ENCODE data around the gene P4HA2. TPM values are rescaled to one million over a fixed set of nuclear protein-coding genes. Genes with fewer than 3 reads are reported as not detected.

The P4HA2 gene
- total and polyA plus RNA-seq, 2 of the 13 experiments (the other 11 are each of a cell fraction or from before 2014, with no cell fraction given), result 37.7 to 126 TPM

DNA sequence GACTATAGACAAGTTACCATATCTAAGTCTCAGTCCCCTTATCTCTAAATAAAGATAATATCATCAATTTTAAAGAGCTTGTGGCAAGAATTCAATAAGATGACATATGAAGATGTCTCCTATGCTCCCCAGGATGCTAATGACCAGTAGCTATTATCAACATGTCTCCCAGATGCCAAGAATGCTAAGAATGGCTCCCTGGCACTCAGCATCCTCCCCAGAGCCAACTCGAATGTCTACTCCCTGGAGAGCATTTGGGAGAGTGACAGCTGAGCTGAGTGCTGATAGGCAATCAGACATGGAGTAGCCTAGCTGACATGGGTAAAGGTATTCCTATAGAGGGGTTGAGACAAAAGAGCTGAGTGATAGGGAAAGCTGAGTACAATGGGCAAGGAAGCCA, 15.9 kb downstream of the P4HA2 start:
- no peaks in the 10 kb centered on the region for H3K4me1 ChIP-seq (ENCODE audit: insufficient read depth, low read length)
- FAIRE-seq (no peak), DNase-seq (ENCODE audit: low spot score) (no peak), ATAC-seq (no peak)
- H3K36me3 ChIP-seq (replicated peaks in 1 of 2; ENCODE audit: control insufficient read depth in 1 of 2, insufficient read depth in 2 of 2, low read length in 2 of 2), result peaks cover 17 to 70% of the 10 kb centered on the region in 2 experiments
- H3K9ac ChIP-seq (ENCODE audit: insufficient read depth, low read depth, low read length), result no peak overlapping the region
- no peaks in the 10 kb centered on the region for H3K9me3 ChIP-seq (ENCODE audit: low read length)
- no peak for TF ChIP-seq TOPORS (CRISPR knock-in tag; IDR thresholded peaks at IDR 0.05)
- TF ChIP-seq ZNF878 (CRISPR knock-in tag; IDR thresholded peaks at IDR 0.05), result no peak
- TF ChIP-seq SSRP1 (CRISPR knock-in tag; IDR thresholded peaks at IDR 0.05), result no peak
- TF ChIP-seq GTF2F1 (IDR thresholded peaks at IDR 0.05; ENCODE audit: low read length), result no peak
- no peak for TF ChIP-seq MBD4 (IDR thresholded peaks at IDR 0.05; ENCODE audit: borderline replicate concordance, low read length)
- TF ChIP-seq, protein P1, sequence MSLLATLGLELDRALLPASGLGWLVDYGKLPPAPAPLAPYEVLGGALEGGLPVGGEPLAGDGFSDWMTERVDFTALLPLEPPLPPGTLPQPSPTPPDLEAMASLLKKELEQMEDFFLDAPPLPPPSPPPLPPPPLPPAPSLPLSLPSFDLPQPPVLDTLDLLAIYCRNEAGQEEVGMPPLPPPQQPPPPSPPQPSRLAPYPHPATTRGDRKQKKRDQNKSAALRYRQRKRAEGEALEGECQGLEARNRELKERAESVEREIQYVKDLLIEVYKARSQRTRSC (CRISPR knock-in tag; IDR thresholded peaks at IDR 0.05; ENCODE audit: low read depth), result no peak
- H2AFZ ChIP-seq (ENCODE audit: low read length), result no peak overlapping the region
- POLR2A ChIA-PET, result interaction anchor here (1.2 kb wide), 1 partner anchor 82 kb away, joined by 3 read pairs; the partner anchor contains the start of gene SLC22A4
- no peak overlapping the region for H3K27ac ChIP-seq (ENCODE audit: extremely low read length, insufficient read depth, low read length)
- WGBS (ENCODE audit: low lambda C conversion rate), result 73% methylated on average over 1 of the region's 1 CpG
- H3K4me2 ChIP-seq (ENCODE audit: low read depth, low read length), result no peak overlapping the region
- in situ Hi-C loops (cut with HindIII; ENCODE audit: extremely low pct_ligation_motif_present, low pct_unique_long_range_greater_than_20kb), result no loop called here
- no peaks in the 10 kb centered on the region for H3K27me3 ChIP-seq (ENCODE audit: control insufficient read depth in 1 of 2, insufficient read depth in 2 of 2, low read length in 2 of 2)
- H4K20me1 ChIP-seq (ENCODE audit: insufficient read depth, low read length), result no peaks in the 10 kb centered on the region
- no peaks in the 10 kb centered on the region for H3K79me2 ChIP-seq (ENCODE audit: insufficient read depth, low read length)
- intact Hi-C loops (cut with micrococcal nuclease; ENCODE audit: unreplicated experiment), result no loop called here
- CTCF ChIA-PET (ENCODE audit: low intra/inter-chr PET ratio, low total read pairs), result no interaction called here
- no TSS peak for BruUV-seq (replicated peaks)
- no peak overlapping the region for H3K4me3 ChIP-seq (replicated peaks in 1 of 3; ENCODE audit: insufficient read depth in 1 of 3, low read depth in 2 of 3, low read length in 3 of 3)

DNA sequence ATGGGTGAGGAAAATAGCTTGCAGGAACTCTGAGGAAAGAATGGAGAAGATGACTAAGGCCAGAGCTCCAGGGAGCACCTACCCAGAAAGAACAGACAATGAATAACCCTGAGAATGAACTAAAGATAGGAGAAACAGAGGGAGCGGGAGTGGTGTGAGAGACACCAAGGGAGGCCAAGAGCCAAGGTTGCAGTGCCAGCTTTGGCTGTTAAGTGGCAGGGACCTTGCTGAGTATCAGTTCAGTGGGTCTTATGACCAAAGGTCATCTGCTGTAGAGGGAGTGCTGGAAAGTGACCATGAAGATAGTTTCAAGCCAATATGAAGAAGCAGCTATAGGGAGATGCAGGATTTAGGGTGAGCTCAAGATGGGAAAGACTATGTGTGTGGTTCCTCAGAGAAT, 16.7 kb downstream of the P4HA2 start:
- Histone ChIP-seq H4K20me1 (ENCODE audit: insufficient read depth, low read length) (no peaks in the 10 kb centered on the region), H3K4me3 (replicated peaks in 1 of 3; ENCODE audit: insufficient read depth in 1 of 3, low read depth in 2 of 3, low read length in 3 of 3) (no peak overlapping the region), H3K4me2 (ENCODE audit: low read depth, low read length) (no peak overlapping the region), H3K27ac (ENCODE audit: extremely low read length, insufficient read depth, low read length) (no peak overlapping the region), H3K27me3 (ENCODE audit: control insufficient read depth in 1 of 2, insufficient read depth in 2 of 2, low read length in 2 of 2) (no peaks in the 10 kb centered on the region), H2AFZ (ENCODE audit: low read length) (no peak overlapping the region), H3K4me1 (ENCODE audit: insufficient read depth, low read length) (no peaks in the 10 kb centered on the region), H3K36me3 (replicated peaks in 1 of 2; ENCODE audit: control insufficient read depth in 1 of 2, insufficient read depth in 2 of 2, low read length in 2 of 2) (peaks cover 17 to 63% of the 10 kb centered on the region in 2 experiments), H3K79me2 (ENCODE audit: insufficient read depth, low read length) (no peaks in the 10 kb centered on the region), H3K9me3 (ENCODE audit: low read length) (no peaks in the 10 kb centered on the region), H3K9ac (ENCODE audit: insufficient read depth, low read depth, low read length) (no peak overlapping the region)
- ChIA-PET POLR2A (interaction anchor here (1.2 kb wide), 1 partner anchor 83 kb away, joined by 3 read pairs; the partner anchor contains the start of gene SLC22A4), CTCF (ENCODE audit: low intra/inter-chr PET ratio, low total read pairs) (no interaction called here)
- WGBS (ENCODE audit: low lambda C conversion rate), result 93% methylated on average over 1 of the region's 1 CpG
- intact Hi-C loops (cut with micrococcal nuclease; ENCODE audit: unreplicated experiment) (no loop called here), in situ Hi-C loops (cut with HindIII; ENCODE audit: extremely low pct_ligation_motif_present, low pct_unique_long_range_greater_than_20kb) (no loop called here)
- FAIRE-seq (no peak), DNase-seq (ENCODE audit: low spot score) (no peak), ATAC-seq (no peak)
- no TSS peak for BruUV-seq (replicated peaks)
- no peak for TF ChIP-seq ZNF263 (CRISPR knock-in tag; IDR thresholded peaks at IDR 0.05)
- TF ChIP-seq, protein P2, sequence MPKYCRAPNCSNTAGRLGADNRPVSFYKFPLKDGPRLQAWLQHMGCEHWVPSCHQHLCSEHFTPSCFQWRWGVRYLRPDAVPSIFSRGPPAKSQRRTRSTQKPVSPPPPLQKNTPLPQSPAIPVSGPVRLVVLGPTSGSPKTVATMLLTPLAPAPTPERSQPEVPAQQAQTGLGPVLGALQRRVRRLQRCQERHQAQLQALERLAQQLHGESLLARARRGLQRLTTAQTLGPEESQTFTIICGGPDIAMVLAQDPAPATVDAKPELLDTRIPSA (CRISPR knock-in tag; IDR thresholded peaks at IDR 0.05; ENCODE audit: borderline replicate concordance), result no peak
- TF ChIP-seq, protein P3, sequence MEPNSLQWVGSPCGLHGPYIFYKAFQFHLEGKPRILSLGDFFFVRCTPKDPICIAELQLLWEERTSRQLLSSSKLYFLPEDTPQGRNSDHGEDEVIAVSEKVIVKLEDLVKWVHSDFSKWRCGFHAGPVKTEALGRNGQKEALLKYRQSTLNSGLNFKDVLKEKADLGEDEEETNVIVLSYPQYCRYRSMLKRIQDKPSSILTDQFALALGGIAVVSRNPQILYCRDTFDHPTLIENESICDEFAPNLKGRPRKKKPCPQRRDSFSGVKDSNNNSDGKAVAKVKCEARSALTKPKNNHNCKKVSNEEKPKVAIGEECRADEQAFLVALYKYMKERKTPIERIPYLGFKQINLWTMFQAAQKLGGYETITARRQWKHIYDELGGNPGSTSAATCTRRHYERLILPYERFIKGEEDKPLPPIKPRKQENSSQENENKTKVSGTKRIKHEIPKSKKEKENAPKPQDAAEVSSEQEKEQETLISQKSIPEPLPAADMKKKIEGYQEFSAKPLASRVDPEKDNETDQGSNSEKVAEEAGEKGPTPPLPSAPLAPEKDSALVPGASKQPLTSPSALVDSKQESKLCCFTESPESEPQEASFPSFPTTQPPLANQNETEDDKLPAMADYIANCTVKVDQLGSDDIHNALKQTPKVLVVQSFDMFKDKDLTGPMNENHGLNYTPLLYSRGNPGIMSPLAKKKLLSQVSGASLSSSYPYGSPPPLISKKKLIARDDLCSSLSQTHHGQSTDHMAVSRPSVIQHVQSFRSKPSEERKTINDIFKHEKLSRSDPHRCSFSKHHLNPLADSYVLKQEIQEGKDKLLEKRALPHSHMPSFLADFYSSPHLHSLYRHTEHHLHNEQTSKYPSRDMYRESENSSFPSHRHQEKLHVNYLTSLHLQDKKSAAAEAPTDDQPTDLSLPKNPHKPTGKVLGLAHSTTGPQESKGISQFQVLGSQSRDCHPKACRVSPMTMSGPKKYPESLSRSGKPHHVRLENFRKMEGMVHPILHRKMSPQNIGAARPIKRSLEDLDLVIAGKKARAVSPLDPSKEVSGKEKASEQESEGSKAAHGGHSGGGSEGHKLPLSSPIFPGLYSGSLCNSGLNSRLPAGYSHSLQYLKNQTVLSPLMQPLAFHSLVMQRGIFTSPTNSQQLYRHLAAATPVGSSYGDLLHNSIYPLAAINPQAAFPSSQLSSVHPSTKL (CRISPR knock-in tag; IDR thresholded peaks at IDR 0.05), result no peak
